GM18867 (cell line): Measurements from ENCODE around the gene PLA2G4D.

Experiments
- ATAC-seq: cut with Tn5 transposase; IDR thresholded peaks from one replicate; pipeline ENCODE4 v1.9.1; 2021; ENCODE audit warnings: mild to moderate bottlenecking, moderate library complexity; ENCODE audit not compliant: unreplicated experiment

PLA2G4D gene

DNA sequence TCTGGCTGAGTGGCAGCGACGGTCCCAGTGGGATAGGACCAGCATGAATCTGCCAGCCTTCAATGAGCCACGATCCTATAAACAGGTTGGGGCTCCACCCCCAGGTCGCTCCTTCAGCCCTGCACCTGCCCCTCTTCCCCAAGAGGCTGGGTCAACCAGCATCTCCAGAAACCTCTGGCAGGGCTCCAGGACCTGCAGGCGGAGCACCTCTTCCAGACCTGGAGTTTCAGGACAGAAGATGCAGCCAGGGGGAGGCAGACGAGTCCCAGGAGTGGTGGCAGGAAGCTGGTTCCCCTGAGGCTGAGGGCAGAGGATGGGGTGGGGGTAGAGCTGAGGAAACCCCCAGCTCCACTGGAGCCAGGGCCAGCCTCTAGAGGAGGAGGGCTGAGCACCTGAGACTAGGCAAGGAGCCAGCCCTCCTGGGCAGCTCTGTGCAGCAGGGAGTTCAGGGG, at the start of gene PLA2G4D:
Gene PLA2G4D (minus strand): TSS at position 51 of the 452 bp plus-strand sequence. CDS start 103 bp downstream, outside the sequence.
- ATAC-seq, result no peak

GRCh38 chr15:42143356-42143755, 49.0 kb upstream of the PLA2G4D start:
- no peak for ATAC-seq

DNA sequence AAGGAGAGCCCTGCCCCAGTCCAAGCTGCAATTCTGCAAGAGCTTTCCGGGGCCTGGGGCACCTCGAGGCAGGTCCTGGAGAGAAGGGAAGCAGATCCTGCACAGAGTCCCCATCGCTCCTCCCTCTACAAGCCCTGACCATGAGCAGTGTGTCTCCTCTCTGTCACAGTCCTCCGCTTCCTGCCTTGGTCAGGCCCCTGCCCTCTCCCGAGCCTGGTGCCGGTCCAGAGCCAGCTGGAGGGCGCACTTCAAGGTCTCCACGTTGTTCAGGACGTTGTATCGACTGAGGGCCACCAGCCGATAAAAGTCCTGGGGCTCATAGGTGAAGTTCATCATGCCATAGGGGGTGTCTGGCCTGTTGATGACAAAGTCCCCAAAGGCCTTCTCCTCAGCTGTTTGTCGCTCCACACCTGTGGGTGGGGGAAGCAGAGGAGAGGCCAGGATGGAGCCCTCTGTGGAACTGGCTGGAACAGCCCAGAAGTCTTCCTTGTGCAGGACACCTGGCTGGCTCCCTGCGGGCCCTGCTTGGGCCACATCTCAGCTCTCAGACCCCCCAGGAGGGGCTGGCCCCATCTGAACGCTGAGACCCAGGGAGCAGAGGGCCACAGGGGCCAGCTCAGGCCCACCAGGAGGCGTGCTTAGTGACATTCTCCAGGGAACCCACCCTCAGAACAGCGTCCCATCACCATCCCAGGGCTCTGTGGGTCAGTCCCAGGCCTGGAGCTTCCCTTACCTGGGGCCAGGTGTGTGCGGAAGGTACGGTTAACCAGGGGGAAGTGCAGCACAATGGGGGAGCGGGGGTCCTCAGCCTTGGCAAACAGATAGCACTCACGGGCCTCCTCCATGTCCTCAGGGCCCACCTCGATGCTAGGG, 47.7 kb upstream of the PLA2G4D start:
- ATAC-seq, result no peak

DNA sequence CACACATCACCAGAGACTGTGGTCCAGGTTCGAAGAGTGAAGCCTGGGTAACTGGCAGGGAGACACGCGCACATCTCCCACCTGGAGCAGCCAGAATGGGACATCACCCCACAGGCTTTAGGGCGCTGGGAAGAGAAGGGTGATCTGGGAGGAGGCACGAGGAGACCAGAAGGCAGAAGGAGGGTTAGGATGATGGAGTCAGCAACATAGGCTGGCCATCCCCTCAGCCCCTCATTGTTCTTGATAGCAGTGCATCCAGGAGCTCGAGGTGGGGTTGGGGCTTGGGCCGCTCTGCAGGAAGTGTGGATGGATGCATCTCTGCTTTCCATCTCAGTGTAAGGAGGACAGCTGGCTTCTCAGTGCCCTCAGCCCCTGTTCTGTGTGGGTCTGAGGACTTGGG, 46.9 kb upstream of the PLA2G4D start:
- no peak for ATAC-seq

DNA sequence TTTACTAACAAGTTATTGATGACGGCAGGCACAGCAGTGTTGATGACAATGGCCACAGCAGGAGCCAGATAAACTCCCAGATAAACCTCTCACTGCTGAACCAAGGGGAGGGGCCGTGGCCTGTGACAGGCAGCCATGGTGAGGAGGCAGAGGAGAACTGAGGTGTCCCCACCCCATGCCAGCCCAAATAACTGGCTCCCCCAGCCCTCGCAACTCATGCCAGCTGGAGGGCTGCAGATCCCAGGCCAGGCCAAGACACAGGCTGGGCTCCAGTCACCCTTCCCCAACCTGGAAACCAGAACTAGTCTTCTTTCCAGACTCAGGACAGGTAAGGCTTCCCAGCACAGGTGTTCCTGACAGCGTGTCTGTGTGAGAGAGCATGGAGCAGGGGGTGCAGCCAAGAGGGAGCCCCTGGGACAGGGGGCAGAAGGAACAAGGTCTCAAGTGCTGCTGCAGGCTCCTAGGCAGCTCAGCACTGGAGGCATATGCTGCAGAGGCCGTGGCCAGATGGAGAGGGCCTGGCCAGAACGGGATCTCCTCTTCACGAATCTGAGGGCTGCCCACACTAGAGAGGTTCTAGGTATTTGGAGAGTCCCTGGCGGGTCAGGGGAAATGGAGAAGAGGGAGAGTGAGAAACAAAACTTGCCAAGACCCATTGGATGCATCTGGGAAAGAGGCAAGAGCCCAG, 46.2 kb upstream of the PLA2G4D start:
- no peak for ATAC-seq

GRCh38 chr15:42139596-42139995, 45.2 kb upstream of the PLA2G4D start:
- ATAC-seq, result no peak

- no peak for ATAC-seq
These were observed 44.6 kb upstream of the PLA2G4D start for GRCh38 chr15:42138968-42139386.

DNA sequence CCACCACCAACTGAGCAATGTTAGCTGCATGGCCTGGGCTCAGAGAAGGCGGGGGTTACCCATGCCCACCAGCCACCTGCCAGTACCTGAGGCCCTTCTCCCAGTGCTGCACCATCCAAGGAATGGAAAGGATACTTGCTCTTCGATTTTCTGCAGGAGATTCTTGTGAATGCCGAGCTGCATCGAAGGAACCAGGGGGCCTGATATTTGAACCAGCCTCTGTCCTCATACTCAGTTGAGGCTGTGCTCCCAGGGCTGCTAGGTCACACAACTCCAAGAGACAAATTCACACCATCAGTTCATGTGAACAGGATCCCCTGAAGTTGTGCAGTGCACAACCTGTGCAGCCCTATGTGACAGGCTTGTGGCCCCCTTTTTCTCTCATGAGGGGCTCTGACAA, 44.0 kb upstream of the PLA2G4D start:
- ATAC-seq, result no peak

GRCh38 chr15:42137461-42138261, 43.3 kb upstream of the PLA2G4D start:
- no peak for ATAC-seq

GRCh38 chr15:42136513-42136912, 42.2 kb upstream of the PLA2G4D start:
- ATAC-seq, result no peak

- ATAC-seq, result no peak
These were observed 41.0 kb upstream of the PLA2G4D start for GRCh38 chr15:42135351-42135750.

GRCh38 chr15:42134617-42135245, 40.4 kb upstream of the PLA2G4D start:
- ATAC-seq, result no peak

DNA sequence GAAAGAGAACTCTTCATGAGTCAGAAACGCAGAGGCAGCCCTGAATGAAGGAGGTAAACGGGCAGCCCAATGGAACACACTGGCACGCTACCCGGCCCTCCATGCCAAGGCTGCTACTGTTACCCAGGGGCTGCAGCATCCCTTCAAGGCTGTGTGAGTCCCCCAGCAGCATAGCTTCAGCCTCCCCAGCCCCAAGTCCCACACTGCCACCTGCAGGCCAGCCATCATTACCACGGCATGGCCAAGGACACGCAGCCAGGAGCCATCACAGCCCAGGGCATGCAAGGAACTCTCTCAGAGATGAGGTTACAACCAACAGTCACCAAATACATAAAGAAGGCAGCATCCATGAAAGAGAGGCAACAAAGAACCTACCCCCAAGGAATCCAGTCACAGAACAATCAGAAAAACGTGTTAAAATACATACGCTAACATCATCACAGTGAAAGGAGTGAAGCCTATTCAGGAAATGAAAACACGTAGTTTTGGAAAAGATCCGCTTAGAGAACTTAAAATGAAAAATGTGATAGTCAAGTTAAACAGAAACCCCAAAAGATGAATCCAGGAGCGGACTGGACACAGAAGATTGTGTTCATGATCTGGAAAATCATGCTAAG, 39.6 kb upstream of the PLA2G4D start:
- peak; percentile 42 for ATAC-seq

DNA sequence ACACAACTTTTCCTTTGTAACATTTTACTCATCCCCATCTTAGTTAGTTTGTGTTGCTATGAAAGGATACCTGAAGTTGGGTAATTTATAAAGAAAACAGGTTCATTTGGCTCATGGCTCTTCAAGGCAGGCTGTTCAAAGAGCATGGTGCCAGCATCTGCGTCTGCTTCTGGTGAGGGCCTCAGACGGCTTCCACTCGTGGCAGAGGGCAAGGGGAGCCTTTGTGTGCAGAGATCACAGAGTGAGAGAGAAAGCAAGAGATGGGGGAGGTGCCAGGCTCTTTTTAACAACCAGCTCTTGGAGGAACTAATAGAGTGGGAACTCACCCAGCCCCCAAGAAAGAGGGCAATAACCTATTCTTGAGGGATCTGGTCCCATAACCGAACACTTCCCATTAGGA, 39.0 kb upstream of the PLA2G4D start:
- no peak for ATAC-seq

- ATAC-seq, result no peak
These were observed 37.8 kb upstream of the PLA2G4D start for GRCh38 chr15:42131826-42132806.

GRCh38 chr15:42131006-42131405, 36.6 kb upstream of the PLA2G4D start:
- no peak for ATAC-seq

DNA sequence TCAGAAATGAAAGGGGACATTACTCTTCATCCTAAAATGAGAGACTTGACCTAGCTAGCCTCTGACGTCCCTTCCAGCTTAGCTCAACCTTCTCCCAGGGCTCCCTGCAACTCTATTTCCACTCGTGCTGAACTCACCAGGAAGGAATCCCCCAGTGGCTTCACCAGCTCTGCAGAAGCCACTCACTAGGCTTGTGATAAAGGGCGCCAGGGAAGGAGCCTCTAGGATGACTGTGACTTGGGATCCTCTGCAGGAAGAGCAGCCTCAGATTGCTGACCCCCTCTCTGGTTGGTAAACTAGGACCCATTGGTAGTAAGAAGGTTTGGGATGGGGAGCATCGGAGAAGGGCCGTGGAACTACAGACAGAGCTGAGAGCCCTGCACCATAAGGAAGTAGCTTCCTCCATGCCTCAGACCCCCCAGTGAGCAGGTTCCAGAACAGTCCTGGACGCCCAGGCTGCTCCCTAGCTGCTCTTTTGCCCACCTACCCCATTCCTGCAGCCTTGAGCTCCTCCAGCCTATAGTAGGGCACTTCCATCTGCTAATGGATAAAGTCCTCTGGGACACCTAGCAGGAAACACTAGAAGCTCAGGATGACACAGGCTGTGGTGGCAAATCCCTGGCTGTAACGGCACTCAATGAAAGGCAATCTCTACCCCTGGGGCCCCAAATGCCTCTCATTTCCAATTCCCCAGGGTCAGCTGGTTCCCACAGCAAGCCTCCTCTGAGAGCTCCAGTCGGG, 36.1 kb upstream of the PLA2G4D start:
- ATAC-seq, result no peak

DNA sequence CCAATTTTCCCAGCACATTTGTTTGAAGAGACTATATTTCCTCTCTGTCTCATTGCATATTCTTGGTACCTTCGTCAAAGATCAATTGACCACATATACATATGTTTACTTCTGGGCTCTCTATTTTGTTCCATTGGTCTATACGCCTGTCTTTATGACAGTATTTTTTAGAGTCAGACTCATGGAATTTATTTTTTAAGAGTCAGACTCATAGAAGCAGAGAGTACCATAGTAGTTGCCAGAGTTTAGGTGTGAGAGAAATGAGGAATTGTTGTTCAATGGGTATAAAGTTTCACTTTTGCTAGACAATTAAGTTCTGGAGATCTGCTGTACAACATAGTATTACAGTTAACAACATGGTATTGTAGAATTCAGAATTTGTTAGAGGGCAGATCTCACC, 35.0 kb upstream of the PLA2G4D start:
- ATAC-seq, result no peak
